HG02678 (cell line): ENCODE results near the gene SKOR2.

ENCODE experiments used
- ATAC-seq: cut with Tn5 transposase; IDR thresholded peaks from one replicate; pipeline ENCODE4 v1.9.1; 2021; ENCODE audit warnings: mild to moderate bottlenecking, moderate library complexity; ENCODE audit not compliant: unreplicated experiment

SKOR2 gene

GRCh38 chr18:47251289-47252120, at the start of gene SKOR2:
TSS of gene SKOR2 (minus strand) at chr18:47251660. CDS start at chr18:47249183, 2,477 bp downstream.
- no peak for ATAC-seq

GRCh38 chr18:47296462-47296861, 45.0 kb upstream of the SKOR2 start:
- ATAC-seq: no peak

- no peak for ATAC-seq
These were observed 43.3 kb upstream of the SKOR2 start for GRCh38 chr18:47294801-47295200.

GRCh38 chr18:47288741-47289140, 37.3 kb upstream of the SKOR2 start:
- ATAC-seq: no peak

GRCh38 chr18:47287911-47288585, 36.6 kb upstream of the SKOR2 start:
- no peak for ATAC-seq

- no peak for ATAC-seq
These were observed 35.4 kb upstream of the SKOR2 start for GRCh38 chr18:47286776-47287410.

- ATAC-seq: no peak
These were observed 34.0 kb upstream of the SKOR2 start for GRCh38 chr18:47285456-47285855.

GRCh38 chr18:47284721-47285395, 33.4 kb upstream of the SKOR2 start:
- no peak for ATAC-seq

GRCh38 chr18:47283476-47283875, 32.0 kb upstream of the SKOR2 start:
- ATAC-seq: no peak

GRCh38 chr18:47280121-47280520, 28.7 kb upstream of the SKOR2 start:
- no peak for ATAC-seq

- ATAC-seq: no peak
These were observed 23.5 kb upstream of the SKOR2 start for GRCh38 chr18:47274961-47275360.

- ATAC-seq: no peak
These were observed 13.7 kb upstream of the SKOR2 start for GRCh38 chr18:47265197-47265596.

- ATAC-seq: no peak
These were observed 12.8 kb upstream of the SKOR2 start for GRCh38 chr18:47264308-47264700.

- no peak for ATAC-seq
These were observed 12.2 kb upstream of the SKOR2 start for GRCh38 chr18:47263430-47264307.

GRCh38 chr18:47263150-47263429, 11.6 kb upstream of the SKOR2 start:
- no peak for ATAC-seq

GRCh38 chr18:47262301-47263149, 11.1 kb upstream of the SKOR2 start:
- ATAC-seq: no peak

- ATAC-seq: no peak
These were observed 10.4 kb upstream of the SKOR2 start for GRCh38 chr18:47261902-47262300.

GRCh38 chr18:47260924-47261701, 9.7 kb upstream of the SKOR2 start:
- no peak for ATAC-seq
